ENCODE results near the gene DPEP2NB.
A peak's percentile ranks its signal among the peaks of the same experiment; 100 is the strongest.
"Not testable (repeated sequence)": the region's sequence is repeated elsewhere in the genome, so short reads cannot be mapped to it uniquely, and the experiment has no call there.

DPEP2NB gene

GRCh38 chr16:68015681-68016080 is at the start of gene DPEP2NB:
TSS of gene DPEP2NB (minus strand) at chr16:68015911. CDS start at chr16:68015770, 141 bp downstream.
- no peak for DNase-seq

- peak; percentile 70 for DNase-seq
Measured at GRCh38 chr16:68064791-68065365, 49.2 kb upstream of the DPEP2NB start.

GRCh38 chr16:68062910-68063393 is 47.2 kb upstream of the DPEP2NB start:
- DNase-seq: no peak

- no peak for DNase-seq
Measured at GRCh38 chr16:68061396-68061795, 45.7 kb upstream of the DPEP2NB start.

- DNase-seq: no peak
Measured at GRCh38 chr16:68059804-68060203, 44.1 kb upstream of the DPEP2NB start.

GRCh38 chr16:68055395-68055794 is 39.7 kb upstream of the DPEP2NB start:
- DNase-seq: no peak

GRCh38 chr16:68049449-68049848 is 33.7 kb upstream of the DPEP2NB start:
- DNase-seq: no peak

GRCh38 chr16:68047987-68048386 is 32.3 kb upstream of the DPEP2NB start:
- DNase-seq: no peak

GRCh38 chr16:68046106-68046505 is 30.4 kb upstream of the DPEP2NB start:
- DNase-seq: no peak

- no peak for DNase-seq
Measured at GRCh38 chr16:68041783-68042182, 26.1 kb upstream of the DPEP2NB start.

GRCh38 chr16:68040506-68041288 is 25.0 kb upstream of the DPEP2NB start:
- DNase-seq: peak; percentile 88

GRCh38 chr16:68037841-68038597 is 22.3 kb upstream of the DPEP2NB start:
- no peak for DNase-seq

- no peak for DNase-seq
Measured at GRCh38 chr16:68035227-68035626, 19.5 kb upstream of the DPEP2NB start.

- DNase-seq: no peak
Measured at GRCh38 chr16:68033101-68033500, 17.4 kb upstream of the DPEP2NB start.

GRCh38 chr16:68031951-68032350 is 16.2 kb upstream of the DPEP2NB start:
- DNase-seq: no peak

- not testable (repeated sequence) for DNase-seq
Measured at GRCh38 chr16:68030108-68030507, 14.4 kb upstream of the DPEP2NB start.

GRCh38 chr16:68028996-68029395 is 13.3 kb upstream of the DPEP2NB start:
- no peak for DNase-seq

GRCh38 chr16:68022728-68023537 is 7.2 kb upstream of the DPEP2NB start, which contains the start of the genes DDX28 and DUS2:
TSS of gene DDX28 (minus strand) at chr16:68023232. CDS start at chr16:68023202, 30 bp downstream.
TSS of gene DUS2 (plus strand) at chr16:68023284. CDS start at chr16:68038024, 14,740 bp downstream.
- DNase-seq: peak; percentile 93

- no peak for DNase-seq
Measured at GRCh38 chr16:68022278-68022727, 6.6 kb upstream of the DPEP2NB start.

GRCh38 chr16:68021490-68021889 is 5.8 kb upstream of the DPEP2NB start:
- DNase-seq: no peak

- DNase-seq: no peak
Measured at GRCh38 chr16:68019167-68019680, 3.5 kb upstream of the DPEP2NB start.

- DNase-seq: no peak
Measured at GRCh38 chr16:68013440-68013839, 2.3 kb downstream of the DPEP2NB start.
